Uterus (tissue), 2 donors: ENCODE results near the gene GP5.

Experiments
- POLR2A ChIP-seq, 2 donors: fragments of 450-650 bp; IDR thresholded peaks; one replicate each; pipeline ENCODE4 v1.6.1; 2016; ENCODE audit warnings: antibody characterized with exemption in 2 of 2, mild to moderate bottlenecking in 1 of 2, moderate library complexity in 1 of 2
- TF ChIP-seq, protein P1 (sequence below), 4 experiments: fragments of 200-600 bp in 2 of 4; fragments of 450-650 bp in 2 of 4; sonication (generic) in 2 of 4; IDR thresholded peaks; one replicate each; pipeline ENCODE4 v1.5.1; 2016 to 2019; ENCODE audit warnings: antibody characterized with exemption in 4 of 4, mild to moderate bottlenecking in 2 of 4, moderate library complexity in 1 of 4

DNA sequence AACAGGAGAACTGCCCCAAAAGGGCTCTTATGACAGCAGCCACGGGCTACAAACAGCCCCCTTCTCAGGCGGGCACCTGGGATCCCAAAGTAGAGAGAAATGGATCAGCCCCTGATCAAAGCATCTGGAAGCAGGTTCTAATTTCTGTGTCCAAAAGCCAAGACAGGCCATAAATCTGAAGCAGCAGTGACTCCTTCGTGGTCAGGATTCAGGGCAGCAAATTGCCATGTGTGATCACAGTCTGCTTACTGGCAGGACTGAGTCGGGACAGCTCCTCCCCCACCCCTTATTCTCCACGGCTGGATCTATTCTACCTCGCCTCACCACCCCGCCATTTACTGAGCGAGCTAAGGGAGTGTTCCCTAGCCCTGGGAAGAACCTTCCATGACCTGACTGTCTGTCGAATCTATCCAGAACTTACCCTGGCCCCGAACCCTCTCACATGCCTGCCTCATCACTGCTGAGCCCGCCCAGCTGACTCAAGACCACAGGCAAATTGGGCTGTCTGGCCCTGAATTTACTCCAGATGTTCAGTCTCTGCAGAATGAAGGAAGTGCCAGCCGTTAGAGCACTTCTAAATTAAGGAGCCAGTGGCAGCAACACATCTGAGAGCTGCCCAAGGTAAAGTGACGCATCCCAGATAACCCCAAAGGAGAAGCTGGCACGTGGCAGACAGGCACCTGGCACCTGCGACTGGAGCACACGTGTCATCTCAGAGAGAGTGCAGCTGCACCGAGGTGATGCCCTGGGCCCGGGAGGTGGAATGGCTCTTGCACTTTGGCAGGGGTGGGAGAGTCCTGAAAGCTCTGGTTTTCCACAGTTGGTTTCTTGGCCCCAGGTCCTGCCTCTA lies 30.8 kb downstream of the GP5 start:
- TF ChIP-seq, protein P1, sequence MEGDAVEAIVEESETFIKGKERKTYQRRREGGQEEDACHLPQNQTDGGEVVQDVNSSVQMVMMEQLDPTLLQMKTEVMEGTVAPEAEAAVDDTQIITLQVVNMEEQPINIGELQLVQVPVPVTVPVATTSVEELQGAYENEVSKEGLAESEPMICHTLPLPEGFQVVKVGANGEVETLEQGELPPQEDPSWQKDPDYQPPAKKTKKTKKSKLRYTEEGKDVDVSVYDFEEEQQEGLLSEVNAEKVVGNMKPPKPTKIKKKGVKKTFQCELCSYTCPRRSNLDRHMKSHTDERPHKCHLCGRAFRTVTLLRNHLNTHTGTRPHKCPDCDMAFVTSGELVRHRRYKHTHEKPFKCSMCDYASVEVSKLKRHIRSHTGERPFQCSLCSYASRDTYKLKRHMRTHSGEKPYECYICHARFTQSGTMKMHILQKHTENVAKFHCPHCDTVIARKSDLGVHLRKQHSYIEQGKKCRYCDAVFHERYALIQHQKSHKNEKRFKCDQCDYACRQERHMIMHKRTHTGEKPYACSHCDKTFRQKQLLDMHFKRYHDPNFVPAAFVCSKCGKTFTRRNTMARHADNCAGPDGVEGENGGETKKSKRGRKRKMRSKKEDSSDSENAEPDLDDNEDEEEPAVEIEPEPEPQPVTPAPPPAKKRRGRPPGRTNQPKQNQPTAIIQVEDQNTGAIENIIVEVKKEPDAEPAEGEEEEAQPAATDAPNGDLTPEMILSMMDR (IDR thresholded peaks at IDR 0.05), result no peak
- no peak for TF ChIP-seq POLR2A (IDR thresholded peaks at IDR 0.05)
